Ectodermal cell (in vitro differentiated cells): ENCODE measurements around the gene CNTLN.
"Not testable (repeated sequence)": the region's sequence is repeated elsewhere in the genome, so short reads cannot be mapped to it uniquely, and the experiment has no call there.

Source experiments
- H3K27ac ChIP-seq: 2 replicates; pipeline ENCODE4 v1.7.0; 2013; ENCODE audit warnings: mild to moderate bottlenecking, low read depth, low read length; ENCODE audit not compliant: insufficient read depth, poor library complexity, severe bottlenecking
- H3K27me3 ChIP-seq: 2 replicates; pipeline ENCODE4 v1.7.0; 2013; ENCODE audit warnings: mild to moderate bottlenecking, low read length; ENCODE audit not compliant: insufficient read depth, control insufficient read depth, poor library complexity, severe bottlenecking
- H3K36me3 ChIP-seq: one replicate; pipeline ENCODE4 v1.7.0; 2013; ENCODE audit warnings: low read length; ENCODE audit not compliant: control insufficient read depth, insufficient read depth
- H3K4me1 ChIP-seq: one replicate; pipeline ENCODE4 v1.7.0; 2013; ENCODE audit warnings: low read length; ENCODE audit not compliant: control insufficient read depth, insufficient read depth
- H3K4me3 ChIP-seq: 2 replicates; pipeline ENCODE4 v1.7.0; 2013; ENCODE audit warnings: low read depth, low read length, control low read depth; ENCODE audit not compliant: insufficient read depth
- H3K9me3 ChIP-seq: 2 replicates; pipeline ENCODE4 v1.7.0; 2013; ENCODE audit warnings: mild to moderate bottlenecking, low read length, moderate library complexity; ENCODE audit not compliant: control insufficient read depth
- WGBS, 2 experiments: methylation state at CpG; one replicate each; pipeline ENCODE4 v1.1.7; 2013; ENCODE audit warnings: missing lambda C conversion rate in 2 of 2; 5-methylcytosine and 5-hydroxymethylcytosine counted together

CNTLN gene

DNA sequence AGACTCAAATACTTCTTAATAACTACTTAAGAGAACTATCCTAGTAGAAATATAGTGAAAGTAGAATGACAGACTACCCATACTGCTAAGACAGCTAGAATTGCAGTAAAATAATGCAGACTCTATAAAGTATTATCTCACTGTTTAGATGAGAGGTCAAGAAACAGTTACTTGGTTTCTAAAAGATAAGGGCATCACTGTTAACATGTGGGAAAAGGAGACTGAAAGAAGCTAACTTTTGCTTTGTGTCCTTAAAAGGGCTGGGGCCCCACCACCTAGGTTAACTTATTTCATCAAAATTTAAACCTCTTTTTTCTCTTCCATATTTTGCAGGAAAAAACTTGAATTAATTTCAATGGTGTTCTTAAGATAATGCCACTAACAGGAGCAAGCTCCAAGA is 204.3 kb downstream of the CNTLN start:
- Histone ChIP-seq H3K27me3 (no peaks in the 10 kb centered on the region), H3K9me3 (no peaks in the 10 kb centered on the region), H3K4me1 (no peaks in the 10 kb centered on the region), H3K4me3 (no peak overlapping the region), H3K36me3 (no peaks in the 10 kb centered on the region), H3K27ac (no peak overlapping the region)

DNA sequence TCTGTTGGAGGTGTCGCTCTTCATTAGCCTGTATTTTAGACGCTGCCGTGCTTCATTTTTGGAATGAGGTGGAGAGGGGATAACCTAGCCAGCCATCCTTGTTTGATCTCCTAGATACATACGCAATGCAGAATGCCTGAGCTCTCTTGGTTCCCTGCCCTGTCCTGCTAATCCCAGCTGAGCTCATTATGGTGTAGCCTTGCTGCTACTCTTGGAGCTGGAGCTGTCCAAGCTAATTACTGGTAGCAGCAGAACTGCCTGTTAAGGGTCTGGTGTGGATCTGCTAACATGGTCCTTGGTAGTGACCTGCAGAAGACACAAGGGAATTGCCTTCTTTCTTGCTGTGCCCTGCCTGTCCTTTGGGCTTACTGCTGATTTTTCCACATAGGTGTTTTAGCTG is 207.9 kb downstream of the CNTLN start:
- no peaks in the 10 kb centered on the region for H3K27me3 ChIP-seq
- 90 to 96% methylated on average over 4 of the region's 4 CpGs for WGBS, 2 experiments
- H3K4me3 ChIP-seq: no peak overlapping the region
- no peak overlapping the region for H3K27ac ChIP-seq
- H3K36me3 ChIP-seq: no peaks in the 10 kb centered on the region
- no peaks in the 10 kb centered on the region for H3K9me3 ChIP-seq
- H3K4me1 ChIP-seq: no peaks in the 10 kb centered on the region

DNA sequence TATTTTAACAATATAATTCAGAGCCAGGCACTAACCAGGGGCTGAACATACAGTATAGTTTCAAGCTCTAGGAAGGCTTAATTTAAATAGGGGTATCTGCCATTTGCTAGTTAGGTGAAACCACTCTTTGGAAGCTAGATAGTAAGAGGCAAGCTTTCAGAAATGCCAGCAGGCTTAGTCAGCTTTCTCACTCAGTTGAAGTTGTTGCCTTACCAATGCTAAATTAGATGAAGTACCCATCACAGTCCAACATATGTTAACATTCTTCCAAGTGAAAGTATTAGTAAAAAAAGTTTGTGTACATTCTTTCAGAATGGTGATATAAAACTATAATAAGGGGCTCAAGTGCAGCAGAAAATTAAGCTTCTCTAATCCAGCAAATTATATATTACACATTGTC is 215.0 kb downstream of the CNTLN start:
- no peak overlapping the region for H3K4me3 ChIP-seq
- H3K27me3 ChIP-seq: no peaks in the 10 kb centered on the region
- H3K4me1 ChIP-seq: no peaks in the 10 kb centered on the region
- H3K27ac ChIP-seq: no peak overlapping the region
- no peaks in the 10 kb centered on the region for H3K36me3 ChIP-seq
- no peaks in the 10 kb centered on the region for H3K9me3 ChIP-seq

DNA sequence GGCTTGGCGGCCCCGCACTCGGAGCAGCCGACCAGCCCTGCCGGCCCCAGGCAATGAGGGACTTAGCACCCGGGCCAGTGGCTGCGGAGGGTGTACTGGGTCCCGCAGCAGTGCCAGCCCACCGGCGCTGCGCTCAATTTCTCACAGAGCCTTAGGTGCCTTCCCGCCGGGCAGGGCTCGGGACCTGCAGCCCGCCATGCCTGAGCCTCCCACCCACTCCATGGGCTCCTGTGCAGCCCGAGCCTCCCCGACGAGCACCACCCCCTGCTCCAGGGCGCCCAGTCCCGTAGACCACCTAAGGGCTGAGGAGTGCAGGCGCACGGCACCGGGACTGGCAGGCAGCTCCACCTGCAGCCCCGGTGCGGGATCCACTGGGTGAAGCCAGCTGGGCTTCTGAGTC is 219.2 kb downstream of the CNTLN start:
- H3K27ac ChIP-seq, H3K4me3 ChIP-seq, H3K4me1 ChIP-seq, H3K9me3 ChIP-seq, H3K36me3 ChIP-seq, H3K27me3 ChIP-seq: not testable (repeated sequence)
- 97 to 98% methylated on average over 25 of the region's 25 CpGs for WGBS, 2 experiments

DNA sequence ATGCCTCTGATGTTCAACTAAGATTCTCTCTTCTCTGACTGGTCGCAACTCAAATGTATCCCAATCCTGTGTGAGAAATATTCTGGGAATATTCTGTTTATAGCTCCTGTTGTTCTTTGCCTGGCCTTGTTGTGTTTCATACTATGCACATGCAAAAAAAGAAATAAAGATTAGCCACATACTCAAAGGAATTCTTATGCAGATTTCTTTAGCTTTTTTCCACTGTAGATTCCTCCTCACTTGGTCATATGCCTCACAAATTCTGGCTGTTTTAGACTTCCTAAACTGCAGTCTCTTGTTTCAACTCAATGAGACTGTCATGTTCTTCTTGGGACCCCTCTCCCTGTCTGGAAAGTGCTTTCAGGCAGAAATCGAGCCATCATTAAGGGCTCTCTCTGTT is 226.5 kb downstream of the CNTLN start:
- Histone ChIP-seq H3K27ac (no peak overlapping the region), H3K4me3 (no peak overlapping the region), H3K4me1 (no peaks in the 10 kb centered on the region), H3K27me3 (no peaks in the 10 kb centered on the region), H3K9me3 (no peaks in the 10 kb centered on the region), H3K36me3 (no peaks in the 10 kb centered on the region)
- 81 to 90% methylated on average over 1 to 2 of the region's 2 CpGs for WGBS, 2 experiments

DNA sequence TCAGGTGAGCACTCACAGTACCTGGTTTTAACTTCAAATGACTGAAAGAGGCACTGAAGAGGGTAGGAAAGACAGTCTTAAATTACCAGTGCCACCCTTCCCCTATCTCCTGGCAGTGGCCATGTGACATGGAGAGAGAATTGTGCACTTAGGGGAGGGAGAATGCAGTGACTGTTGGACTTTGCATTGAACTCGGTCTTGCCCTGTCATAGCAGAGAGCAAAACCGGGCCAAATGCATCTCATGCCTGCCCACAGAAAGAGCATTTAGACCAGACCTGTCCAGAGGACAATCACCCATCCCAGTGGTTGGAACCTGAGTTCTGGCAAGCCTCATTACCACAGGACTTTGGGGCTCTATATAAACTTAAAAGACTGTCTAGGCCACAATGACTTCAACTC is 232.2 kb downstream of the CNTLN start:
- Histone ChIP-seq H3K36me3 (no peaks in the 10 kb centered on the region), H3K27ac (no peak overlapping the region), H3K27me3 (no peaks in the 10 kb centered on the region), H3K4me3 (no peak overlapping the region), H3K9me3 (no peaks in the 10 kb centered on the region), H3K4me1 (no peaks in the 10 kb centered on the region)
- WGBS, 2 experiments: 93% methylated on average over 2 of the region's 2 CpGs

DNA sequence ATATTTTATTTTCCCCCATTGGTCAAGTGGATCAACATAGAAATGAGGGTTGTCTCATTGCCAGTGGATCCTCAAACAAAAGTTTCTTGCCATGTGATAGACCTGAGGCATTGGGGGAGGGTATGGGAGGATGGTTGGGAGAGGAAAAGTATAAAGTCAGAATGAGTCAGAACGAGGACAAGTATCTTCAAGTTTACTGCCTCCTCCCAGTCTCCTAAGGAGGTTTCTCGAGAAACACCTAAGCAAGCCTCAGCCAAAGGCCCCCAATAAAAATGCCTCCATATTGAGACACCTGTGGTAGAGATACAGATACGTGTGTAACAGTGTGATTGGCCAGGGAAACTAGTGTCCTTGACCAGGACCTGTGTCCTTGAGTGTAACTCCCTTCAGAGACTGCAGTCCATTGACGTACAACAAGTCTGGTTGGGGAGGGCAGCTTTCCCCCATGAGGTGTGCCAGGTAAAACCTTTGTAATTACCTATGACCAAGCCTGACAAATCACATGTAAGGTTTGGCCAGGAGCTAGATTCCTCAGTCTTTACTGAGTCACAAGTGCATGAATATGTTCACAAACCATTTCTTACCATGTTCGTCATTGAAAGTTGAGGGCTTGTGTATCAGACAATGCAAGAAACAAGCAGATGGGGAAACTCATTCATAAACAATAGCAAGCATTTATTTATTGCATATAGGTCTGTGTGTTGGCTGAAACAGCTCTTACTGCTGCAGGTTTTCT is 245.5 kb downstream of the CNTLN start:
- 85 to 88% methylated on average over 5 of the region's 5 CpGs for WGBS, 2 experiments
- no peaks in the 10 kb centered on the region for H3K27me3 ChIP-seq
- H3K36me3 ChIP-seq: no peaks in the 10 kb centered on the region
- H3K9me3 ChIP-seq: no peaks in the 10 kb centered on the region
- no peaks in the 10 kb centered on the region for H3K4me1 ChIP-seq
- H3K4me3 ChIP-seq: no peak overlapping the region
- H3K27ac ChIP-seq: no peak overlapping the region

DNA sequence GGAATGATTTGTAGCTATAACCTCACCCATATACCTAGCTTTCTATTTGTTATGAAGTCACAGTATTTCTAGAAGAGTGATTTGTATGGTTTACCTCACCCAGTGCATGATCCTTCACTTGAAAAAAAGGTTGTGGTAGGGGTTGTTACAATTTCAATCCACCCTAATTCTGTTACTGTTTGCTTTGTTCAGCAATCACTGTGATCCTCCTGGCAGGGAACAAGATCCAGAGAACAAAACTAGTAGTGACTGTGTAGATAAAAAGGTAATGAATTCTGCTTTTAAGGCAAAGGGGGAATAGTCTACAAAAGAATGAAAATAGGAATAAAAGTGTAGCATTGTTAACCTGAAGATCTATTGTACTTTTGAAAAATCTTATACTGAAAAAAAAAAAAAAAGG is 252.7 kb downstream of the CNTLN start:
- H3K4me3 ChIP-seq: no peak overlapping the region
- H3K36me3 ChIP-seq: no peaks in the 10 kb centered on the region
- no peaks in the 10 kb centered on the region for H3K4me1 ChIP-seq
- H3K27me3 ChIP-seq: no peaks in the 10 kb centered on the region
- no peaks in the 10 kb centered on the region for H3K9me3 ChIP-seq
- no peak overlapping the region for H3K27ac ChIP-seq

DNA sequence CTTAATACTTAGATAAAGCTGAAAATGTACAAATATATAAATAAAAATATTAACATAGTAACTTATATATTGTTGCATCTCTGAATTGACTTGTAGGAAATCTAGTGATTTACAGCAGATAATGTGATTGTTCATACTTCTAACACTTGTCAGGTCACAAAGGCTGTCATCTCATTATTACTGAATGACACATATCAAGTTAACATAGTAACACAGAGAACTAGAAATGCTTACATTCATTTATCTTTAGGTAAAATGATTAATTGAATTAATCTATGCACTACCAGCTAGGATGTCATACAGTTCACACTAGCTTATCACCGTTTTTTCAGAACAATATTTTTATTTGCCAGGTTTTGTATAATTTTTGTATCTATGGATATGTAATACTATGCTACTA is 254.2 kb downstream of the CNTLN start:
- Histone ChIP-seq H3K27me3 (no peaks in the 10 kb centered on the region), H3K27ac (no peak overlapping the region), H3K36me3 (no peaks in the 10 kb centered on the region), H3K4me1 (no peaks in the 10 kb centered on the region), H3K9me3 (no peaks in the 10 kb centered on the region), H3K4me3 (no peak overlapping the region)
- no CpG with 5 or more reads among the region's 1 CpG for WGBS, 2 experiments

DNA sequence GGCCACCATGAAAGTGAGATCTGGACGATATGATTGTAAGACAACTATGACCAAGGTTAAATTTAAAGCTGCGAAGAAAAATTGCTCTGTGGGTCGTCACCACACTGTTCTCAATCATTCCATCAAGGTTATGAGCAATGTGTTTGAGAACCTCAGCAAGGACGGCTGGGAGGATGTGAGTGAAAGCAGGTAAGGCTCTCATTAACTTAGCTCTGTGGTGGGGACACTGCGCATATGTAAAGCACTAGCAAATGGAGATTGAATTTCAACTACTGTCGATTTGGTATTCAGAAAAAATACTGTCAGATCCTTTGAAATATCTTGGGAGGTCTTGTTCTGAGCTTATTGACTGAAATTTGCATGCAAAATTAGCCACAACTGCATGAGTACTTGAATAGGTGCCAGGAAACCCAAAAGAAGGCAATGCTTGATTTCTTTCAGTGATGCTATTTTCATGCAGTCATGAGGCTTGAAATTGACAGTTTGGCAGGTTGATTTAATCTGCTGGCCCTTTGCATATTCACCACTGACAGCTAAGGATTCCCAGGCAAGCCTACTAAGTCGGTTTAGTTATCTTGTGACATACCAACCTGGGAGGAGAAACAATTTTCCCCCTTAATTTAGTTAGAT is 260.2 kb downstream of the CNTLN start:
- Histone ChIP-seq H3K9me3 (no peaks in the 10 kb centered on the region), H3K4me3 (no peak overlapping the region), H3K27me3 (no peaks in the 10 kb centered on the region), H3K27ac (no peak overlapping the region), H3K4me1 (no peaks in the 10 kb centered on the region), H3K36me3 (no peaks in the 10 kb centered on the region)
- WGBS, 2 experiments: 64 to 67% methylated on average over 6 to 7 of the region's 7 CpGs
